Measurements from ENCODE around the gene PCSK7.
"Not testable (repeated sequence)": the region's sequence is repeated elsewhere in the genome, so short reads cannot be mapped to it uniquely, and the experiment has no call there.

PCSK7 gene

DNA sequence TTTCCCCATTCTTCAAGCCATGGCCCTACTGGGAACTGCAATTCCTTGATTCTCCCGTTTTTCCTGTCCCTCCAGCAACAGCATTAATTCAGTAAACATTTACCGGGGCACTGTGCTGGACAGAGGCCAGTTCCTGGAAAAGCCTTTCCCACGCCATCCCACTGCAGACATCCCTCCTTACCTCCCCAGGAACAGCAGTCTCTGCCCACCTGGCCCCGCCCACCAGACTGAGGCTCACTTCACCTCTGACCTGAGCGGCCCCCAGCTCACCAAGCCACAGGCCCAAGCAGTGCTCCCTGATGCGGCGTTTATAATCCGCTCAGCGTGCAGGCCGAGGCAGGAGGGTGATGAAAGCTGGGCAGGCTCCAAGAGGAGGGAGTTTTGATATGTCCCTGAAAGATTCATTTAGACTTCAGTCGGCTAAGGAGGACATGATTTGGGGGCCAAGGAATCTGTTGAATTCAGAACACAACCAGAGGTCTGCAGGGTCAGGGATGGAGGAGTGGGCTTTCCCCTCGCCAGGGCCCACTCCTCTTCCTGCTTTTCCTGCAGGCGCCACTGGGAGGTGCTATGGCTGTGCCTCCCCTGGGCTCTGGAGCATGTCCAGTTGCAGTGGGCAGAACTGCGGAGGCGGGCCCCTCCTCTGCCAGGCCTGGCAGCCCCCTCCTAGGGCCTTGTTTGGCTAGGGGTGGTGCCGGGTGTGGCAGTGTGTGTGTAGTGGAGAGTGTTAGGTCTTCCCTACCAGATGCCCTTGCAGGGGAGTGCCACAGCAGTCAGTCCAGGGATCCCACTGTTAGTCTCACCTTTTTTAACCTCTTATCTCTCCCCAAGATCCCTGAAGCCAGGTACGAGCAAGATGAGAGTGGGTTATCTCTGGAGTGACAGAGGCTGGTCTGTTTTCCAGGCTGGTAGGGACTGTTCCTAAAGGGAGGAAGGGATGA, 34.1 kb downstream of the PCSK7 start:
- DNase-seq (ENCODE audit: low read depth): no peak

DNA sequence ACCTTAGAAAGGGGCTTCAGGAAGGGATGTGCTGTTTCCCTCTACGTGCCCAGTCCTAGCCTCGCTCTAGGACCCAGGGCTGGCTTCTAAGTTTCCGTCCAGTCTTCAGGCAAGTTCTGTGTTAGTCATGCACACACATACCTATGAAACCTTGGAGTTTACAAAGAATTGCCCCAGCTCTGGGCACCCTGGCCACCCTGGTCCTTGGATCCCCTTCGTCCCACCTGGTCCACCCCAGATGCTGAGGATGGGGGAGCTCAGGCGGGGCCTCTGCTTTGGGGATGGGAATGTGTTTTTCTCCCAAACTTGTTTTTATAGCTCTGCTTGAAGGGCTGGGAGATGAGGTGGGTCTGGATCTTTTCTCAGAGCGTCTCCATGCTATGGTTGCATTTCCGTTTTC, 34.9 kb downstream of the PCSK7 start:
- no peak for DNase-seq (ENCODE audit: low read depth)

- DNase-seq (ENCODE audit: low read depth): no peak
These were observed 36.1 kb downstream of the PCSK7 start for GRCh38 chr11:117195761-117196160.

DNA sequence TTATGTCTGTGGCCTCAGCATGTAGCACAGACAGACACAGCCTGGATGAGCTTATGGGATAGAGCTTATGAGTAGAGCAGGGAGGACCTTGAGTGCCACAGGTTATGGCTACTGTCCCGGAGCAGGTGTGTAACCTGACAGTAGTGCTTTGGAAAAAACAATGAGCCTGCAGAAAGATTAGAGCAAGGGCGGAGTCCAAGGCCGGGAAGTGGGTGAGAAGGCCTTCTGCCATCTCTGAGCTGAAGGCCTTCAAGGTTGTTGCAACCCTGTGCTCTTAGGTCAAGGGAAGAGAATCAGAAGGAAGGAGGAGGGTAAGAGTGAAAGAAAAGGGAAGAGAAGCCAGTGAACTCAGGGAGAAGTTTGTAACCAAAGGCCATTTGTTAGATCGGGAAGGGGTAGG, 36.6 kb downstream of the PCSK7 start:
- DNase-seq (ENCODE audit: low read depth): no peak

GRCh38 chr11:117194267-117194666, 37.6 kb downstream of the PCSK7 start:
- no peak for DNase-seq (ENCODE audit: low read depth)

DNA sequence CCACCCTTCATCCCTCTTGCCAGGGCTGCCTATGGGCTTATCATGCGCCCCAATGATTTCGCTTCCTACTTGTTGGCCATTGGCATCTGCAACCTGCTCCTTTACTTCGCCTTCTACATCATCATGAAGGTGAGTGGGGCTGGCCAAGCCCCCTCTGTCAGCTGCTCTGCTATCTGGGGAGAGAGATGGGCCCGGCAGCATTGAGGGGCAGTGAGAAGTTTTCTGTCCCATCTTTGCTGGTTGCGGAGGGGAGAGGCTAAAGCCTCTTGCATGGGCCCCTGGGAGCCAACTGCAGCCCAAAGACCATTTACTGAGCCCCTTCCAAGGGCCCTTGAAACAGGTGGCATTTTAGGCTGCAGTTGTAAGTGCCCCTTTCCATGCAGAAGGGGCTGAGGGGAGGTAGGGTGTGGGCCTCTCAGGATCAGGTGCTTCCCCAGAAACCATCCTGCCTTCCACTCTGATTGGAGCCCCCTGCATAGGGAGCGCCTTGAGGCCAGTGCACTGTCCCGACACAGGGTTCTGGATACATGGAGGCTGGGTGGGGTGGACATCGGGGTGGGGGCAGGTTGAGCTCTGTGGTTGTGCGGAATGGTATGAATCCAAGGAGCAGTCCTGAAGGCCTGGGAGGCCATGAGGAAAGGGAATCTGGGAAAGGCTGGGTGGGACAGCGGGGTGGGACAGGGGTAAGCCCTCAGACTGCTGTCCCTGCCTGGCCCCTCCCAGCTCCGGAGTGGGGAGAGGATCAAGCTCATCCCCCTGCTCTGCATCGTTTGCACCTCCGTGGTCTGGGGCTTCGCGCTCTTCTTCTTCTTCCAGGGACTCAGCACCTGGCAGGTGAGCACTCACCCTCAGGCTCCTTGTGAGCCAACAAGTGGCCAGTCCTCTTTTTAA, 38.5 kb downstream of the PCSK7 start:
- no peak for DNase-seq (ENCODE audit: low read depth)

DNA sequence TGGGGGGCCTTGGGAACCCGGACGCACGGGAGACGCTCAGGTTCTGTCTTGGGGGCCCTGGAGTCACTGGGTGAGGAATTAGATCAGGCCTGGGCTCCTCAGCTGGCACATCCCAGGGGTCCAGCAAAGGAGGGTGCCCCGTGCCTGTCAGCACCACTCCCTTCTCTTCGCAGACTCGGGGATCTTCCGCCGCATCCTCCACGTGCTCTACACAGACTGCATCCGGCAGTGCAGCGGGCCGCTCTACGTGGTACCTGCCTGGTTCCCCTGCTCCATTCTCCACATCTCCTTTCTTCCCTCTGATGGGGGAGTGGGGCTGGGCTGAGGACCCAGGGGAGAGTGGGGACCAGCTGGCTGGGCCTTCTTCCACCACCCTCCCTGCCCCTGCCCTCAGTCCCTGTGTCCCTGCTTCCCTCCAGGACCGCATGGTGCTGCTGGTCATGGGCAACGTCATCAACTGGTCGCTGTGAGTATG, 39.4 kb downstream of the PCSK7 start:
- DNase-seq (ENCODE audit: low read depth): no peak

DNA sequence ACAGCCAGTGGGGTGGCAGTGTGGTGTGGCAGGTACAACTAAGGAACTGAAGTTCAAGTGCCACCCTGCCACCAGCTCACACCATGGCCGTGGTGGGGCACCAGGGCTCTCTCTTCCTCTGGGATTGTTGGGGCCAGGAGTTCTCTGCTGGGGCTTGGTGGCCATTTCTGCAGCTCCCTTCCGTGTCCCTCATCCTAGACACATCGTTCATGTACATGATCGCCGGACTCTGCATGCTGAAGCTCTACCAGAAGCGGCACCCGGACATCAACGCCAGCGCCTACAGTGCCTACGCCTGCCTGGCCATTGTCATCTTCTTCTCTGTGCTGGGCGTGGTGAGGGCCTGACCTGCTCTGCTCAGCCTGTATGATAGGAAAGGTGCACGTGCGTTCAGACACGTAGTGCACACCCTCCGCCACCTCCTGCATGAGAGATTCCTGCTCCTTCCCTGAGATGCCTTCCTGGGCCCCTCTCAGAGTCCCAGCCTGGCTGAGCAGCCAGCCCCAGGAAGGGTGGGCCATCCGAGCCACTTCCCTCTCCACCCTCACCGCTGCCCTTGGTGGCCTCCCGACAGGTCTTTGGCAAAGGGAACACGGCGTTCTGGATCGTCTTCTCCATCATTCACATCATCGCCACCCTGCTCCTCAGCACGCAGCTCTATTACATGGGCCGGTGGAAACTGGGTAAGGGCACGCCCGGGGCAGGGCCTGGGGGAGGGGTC, 40.0 kb downstream of the PCSK7 start:
- no peak for DNase-seq (ENCODE audit: low read depth)

DNA sequence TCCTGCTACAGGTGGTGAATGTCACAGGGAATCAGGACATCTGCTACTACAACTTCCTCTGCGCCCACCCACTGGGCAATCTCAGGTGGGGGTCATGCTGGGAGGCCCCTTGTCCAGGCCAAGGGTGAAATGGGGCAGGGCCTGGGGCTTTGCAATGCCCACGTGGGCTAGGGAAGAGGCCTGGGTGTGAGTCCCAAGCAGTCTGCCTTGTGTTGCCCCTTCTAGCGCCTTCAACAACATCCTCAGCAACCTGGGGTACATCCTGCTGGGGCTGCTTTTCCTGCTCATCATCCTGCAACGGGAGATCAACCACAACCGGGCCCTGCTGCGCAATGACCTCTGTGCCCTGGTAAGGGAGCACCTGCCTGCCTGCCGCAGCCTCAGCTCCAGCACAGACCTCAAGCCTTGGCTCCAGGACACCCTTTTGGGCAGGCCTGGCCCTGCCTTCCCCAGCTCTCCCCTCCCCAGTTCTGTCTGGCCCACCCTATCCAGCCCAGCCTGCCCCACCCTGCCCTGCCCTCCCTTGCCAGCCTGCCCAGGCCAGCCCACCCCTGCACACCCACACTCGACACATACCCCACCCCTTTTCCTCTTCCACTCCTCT, 41.8 kb downstream of the PCSK7 start:
- no peak for DNase-seq (ENCODE audit: low read depth)

- DNase-seq (ENCODE audit: low read depth): no peak
These were observed 42.5 kb downstream of the PCSK7 start for GRCh38 chr11:117189191-117189940.

- DNase-seq (ENCODE audit: low read depth): no peak
These were observed 43.2 kb downstream of the PCSK7 start for GRCh38 chr11:117188620-117189081.

- DNase-seq (ENCODE audit: low read depth): no peak
These were observed 43.9 kb downstream of the PCSK7 start for GRCh38 chr11:117187799-117188481.

GRCh38 chr11:117187428-117187798, 44.5 kb downstream of the PCSK7 start:
- DNase-seq (ENCODE audit: low read depth): no peak

DNA sequence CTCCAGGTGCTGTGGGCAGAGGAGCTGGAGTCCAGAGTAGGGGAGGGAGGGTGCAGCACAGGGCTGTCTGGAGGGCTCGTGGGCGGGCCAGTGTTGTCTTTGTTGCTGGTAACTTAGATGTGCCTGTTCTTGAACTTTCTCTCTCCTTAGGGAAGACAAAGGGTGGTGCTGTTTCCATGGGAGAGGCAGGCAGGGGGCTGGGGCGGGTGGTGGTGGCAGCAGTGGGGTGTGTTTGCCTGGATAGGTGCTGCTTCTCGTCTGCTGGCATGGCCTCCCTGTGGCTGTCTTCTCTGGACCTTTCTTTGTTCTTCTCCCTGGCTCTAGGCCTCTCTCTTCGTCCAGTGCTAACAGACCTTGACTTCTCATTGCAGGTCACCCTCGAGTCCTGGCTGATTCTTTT, 44.9 kb downstream of the PCSK7 start:
- DNase-seq (ENCODE audit: low read depth): no peak

GRCh38 chr11:117186431-117186761, 45.5 kb downstream of the PCSK7 start:
- no peak for DNase-seq (ENCODE audit: low read depth)

GRCh38 chr11:117185736-117186430, 46.0 kb downstream of the PCSK7 start:
- no peak for DNase-seq (ENCODE audit: low read depth)

DNA sequence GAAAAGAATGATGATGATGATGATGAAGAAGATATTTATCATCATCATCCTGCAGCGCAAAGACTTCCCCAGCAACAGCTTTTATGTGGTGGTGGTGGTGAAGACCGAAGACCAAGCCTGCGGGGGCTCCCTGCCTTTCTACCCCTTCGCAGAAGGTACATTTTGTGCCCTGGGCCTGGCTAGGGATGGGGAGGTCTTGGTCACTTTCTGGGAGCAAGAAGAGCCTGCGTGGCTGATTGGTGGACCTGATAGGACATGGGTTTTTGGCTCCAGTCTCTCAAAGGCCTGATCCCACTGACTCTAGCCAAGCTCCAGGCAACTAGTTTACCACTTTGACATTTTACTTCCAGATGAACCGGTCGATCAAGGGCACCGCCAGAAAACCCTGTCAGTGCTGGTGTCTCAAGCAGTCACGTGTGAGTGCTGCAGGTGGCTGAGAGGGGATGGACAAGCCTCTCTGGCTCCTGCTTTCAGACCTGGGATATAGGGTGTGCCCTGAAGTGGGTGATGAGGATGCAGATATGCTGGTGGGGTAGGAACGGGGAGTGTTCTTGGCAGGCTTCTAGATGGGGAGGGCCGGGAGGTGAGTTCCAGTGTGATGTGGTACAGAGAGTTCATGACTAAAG, 48.0 kb downstream of the PCSK7 start:
- no peak for DNase-seq (ENCODE audit: low read depth)

DNA sequence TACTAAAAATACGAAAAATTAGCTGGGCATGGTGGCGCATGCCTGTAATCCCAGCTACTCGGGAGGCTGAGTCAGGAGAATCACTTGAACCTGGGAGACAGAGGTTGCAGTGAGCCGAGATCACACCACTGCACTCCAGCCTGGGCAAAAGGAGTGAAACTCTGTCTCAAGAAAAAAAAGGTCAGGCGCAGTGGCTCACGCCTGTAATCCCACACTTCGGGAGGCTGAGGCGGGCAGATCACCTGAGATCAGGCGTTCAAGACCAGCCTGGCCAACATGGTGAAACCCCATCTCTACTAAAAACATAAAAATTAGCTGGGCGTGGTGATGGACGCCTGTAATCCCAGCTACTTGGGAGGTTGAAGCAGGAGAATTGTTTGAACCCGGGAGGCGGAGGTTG, 48.7 kb downstream of the PCSK7 start:
- DNase-seq (ENCODE audit: low read depth): not testable (repeated sequence)

DNA sequence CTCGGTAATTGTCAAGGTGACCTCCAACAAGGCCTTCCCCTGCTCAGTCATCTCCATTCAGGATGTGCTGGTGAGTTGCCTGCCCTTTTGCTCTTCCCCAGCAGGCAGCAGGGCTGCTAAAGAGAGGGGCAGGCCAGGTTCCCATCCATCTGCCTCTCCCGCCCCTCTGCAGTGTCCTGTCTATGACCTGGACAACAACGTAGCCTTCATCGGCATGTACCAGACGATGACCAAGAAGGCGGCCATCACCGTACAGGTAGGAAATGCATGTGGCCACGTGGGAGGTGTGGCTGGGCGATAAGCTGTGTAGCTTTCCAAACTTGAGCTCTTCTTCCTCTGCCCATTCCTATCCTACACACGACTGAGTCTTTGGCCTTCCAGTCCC, 49.3 kb downstream of the PCSK7 start:
- DNase-seq (ENCODE audit: low read depth): no peak
